HEK293T (cell line): Measurements from ENCODE around the gene SPTLC3.

ENCODE experiments used
- CTCF ChIA-PET: fragments of 350-600 bp; formaldehyde crosslinking; extraction: SDS; loops from one replicate; lab custom pipeline; 2021; ENCODE audit warnings: antibody characterized with exemption, inconsistent platforms; lab: Yijun Ruan, JAX
- POLR2A ChIA-PET: fragments of 350-600 bp; formaldehyde crosslinking; extraction: SDS; loops from one replicate; lab custom pipeline; 2020; ENCODE audit warnings: antibody characterized with exemption, inconsistent platforms; lab: Yijun Ruan, JAX
- DNase-seq: peaks from one replicate; pipeline ENCODE4 v3.0.0; 2012; ENCODE audit warnings: mixed read lengths; ENCODE audit errors: extremely low spot score
- ARNT ChIP-seq: fragments of 450-650 bp; IDR thresholded peaks from 2 replicates; pipeline ENCODE4 v1.6.1; 2017; ENCODE audit warnings: mild to moderate bottlenecking
- BHLHE40 ChIP-seq: fragments of 450-650 bp; IDR thresholded peaks from 2 replicates; pipeline ENCODE4 v1.6.1; 2016; ENCODE audit warnings: mild to moderate bottlenecking, moderate library complexity, borderline replicate concordance
- CTBP1 ChIP-seq: fragments of 450-650 bp; IDR thresholded peaks from 2 replicates; pipeline ENCODE4 v1.6.1; 2016; ENCODE audit warnings: borderline replicate concordance
- ELF4 ChIP-seq: fragments of 450-650 bp; IDR thresholded peaks from 2 replicates; pipeline ENCODE4 v1.6.1; 2017; ENCODE audit warnings: antibody characterized with exemption
- FOXA1 ChIP-seq: fragments of 450-650 bp; IDR thresholded peaks from 2 replicates; pipeline ENCODE4 v1.6.1; 2016; ENCODE audit warnings: mild to moderate bottlenecking
- FOXK2 ChIP-seq: fragments of 450-650 bp; IDR thresholded peaks from 2 replicates; pipeline ENCODE4 v1.6.1; 2016; ENCODE audit warnings: mild to moderate bottlenecking
- FOXM1 ChIP-seq: fragments of 450-650 bp; IDR thresholded peaks from 2 replicates; pipeline ENCODE4 v1.6.1; 2017; ENCODE audit warnings: mild to moderate bottlenecking, borderline replicate concordance
- HDGF ChIP-seq: fragments of 450-650 bp; IDR thresholded peaks from 2 replicates; pipeline ENCODE4 v1.6.1; 2017; ENCODE audit warnings: antibody characterized with exemption, borderline replicate concordance
- L3MBTL2 ChIP-seq: fragments of 450-650 bp; conservative IDR thresholded peaks from 2 replicates; pipeline ENCODE4 v1.6.1; 2016; ENCODE audit warnings: mild to moderate bottlenecking
- LEF1 ChIP-seq: fragments of 450-650 bp; IDR thresholded peaks from 2 replicates; pipeline ENCODE4 v1.6.1; 2017; ENCODE audit warnings: mild to moderate bottlenecking, borderline replicate concordance
- NFRKB ChIP-seq: fragments of 450-650 bp; IDR thresholded peaks from 2 replicates; pipeline ENCODE4 v1.6.1; 2016; ENCODE audit warnings: mild to moderate bottlenecking, moderate library complexity
- PKNOX1 ChIP-seq: fragments of 450-650 bp; IDR thresholded peaks from 2 replicates; pipeline ENCODE4 v1.6.1; 2016
- SP1 ChIP-seq: fragments of 450-650 bp; IDR thresholded peaks from 2 replicates; pipeline ENCODE4 v1.6.1; 2017
- SUZ12 ChIP-seq: fragments of 450-650 bp; IDR thresholded peaks from 2 replicates; pipeline ENCODE4 v1.6.1; 2016; ENCODE audit warnings: mild to moderate bottlenecking
- TARDBP ChIP-seq: fragments of 450-650 bp; IDR thresholded peaks from 2 replicates; pipeline ENCODE4 v1.6.1; 2016
- ZNF384 ChIP-seq: fragments of 450-650 bp; IDR thresholded peaks from 2 replicates; pipeline ENCODE4 v1.6.1; 2016

Gene SPTLC3

GRCh38 chr20:13059398-13060136, 50.8 kb downstream of the SPTLC3 start:
- TF ChIP-seq FOXK2 (no peak), FOXA1 (no peak), ZNF384 (no peak), SP1 (no peak), NFRKB (no peak), HDGF (no peak), ELF4 (no peak), CTBP1 (no peak)
- ChIA-PET CTCF (no interaction called here), POLR2A (no interaction called here)
- no peak for DNase-seq

DNA sequence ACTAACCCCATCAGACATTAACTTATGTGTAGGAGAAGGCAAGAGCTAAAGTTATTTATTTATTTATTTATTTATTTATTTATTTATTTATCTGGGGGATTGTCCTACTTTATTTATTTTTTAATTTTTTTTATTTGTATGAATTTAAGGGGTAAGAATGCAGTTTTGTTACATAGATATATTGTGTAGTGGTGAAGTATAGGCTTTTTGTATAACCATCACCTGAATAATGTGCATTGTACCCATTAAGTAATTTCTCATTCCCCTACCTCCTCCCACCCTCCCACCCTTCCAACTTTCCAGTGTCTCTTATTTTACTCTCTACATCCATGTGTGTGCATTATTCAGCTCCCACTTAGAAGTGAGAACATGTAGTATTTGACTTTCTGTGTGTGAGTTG, 51.6 kb downstream of the SPTLC3 start:
- POLR2A ChIA-PET: no interaction called here
- TF ChIP-seq TARDBP: no peak
- TF ChIP-seq FOXA1: no peak
- no peak for TF ChIP-seq BHLHE40
- TF ChIP-seq NFRKB: no peak
- TF ChIP-seq ZNF384: no peak
- no peak for TF ChIP-seq SP1
- TF ChIP-seq CTBP1: no peak
- TF ChIP-seq L3MBTL2: no peak
- no peak for TF ChIP-seq ELF4
- TF ChIP-seq ARNT: no peak
- no peak for DNase-seq
- CTCF ChIA-PET: interaction anchor here (0.5 kb wide), 1 partner anchor 1517 kb away, joined by 3 read pairs; no protein-coding TSS in a partner anchor

- DNase-seq: no peak
- CTCF ChIA-PET: no interaction called here
- POLR2A ChIA-PET: no interaction called here
- TF ChIP-seq CTBP1 (no peak), ZNF384 (no peak), NFRKB (no peak), FOXA1 (no peak), ELF4 (no peak), HDGF (no peak)
Measured at GRCh38 chr20:13061381-13061780, 52.6 kb downstream of the SPTLC3 start.

- CTCF ChIA-PET: no interaction called here
- no peak for TF ChIP-seq FOXK2
- TF ChIP-seq ELF4: no peak
- no peak for TF ChIP-seq ZNF384
- DNase-seq: no peak
- POLR2A ChIA-PET: no interaction called here
Measured at GRCh38 chr20:13062789-13063188, 54.0 kb downstream of the SPTLC3 start.

- no peak for TF ChIP-seq LEF1
- TF ChIP-seq ARNT: no peak
- no peak for TF ChIP-seq ZNF384
- no peak for TF ChIP-seq SUZ12
- no peak for TF ChIP-seq HDGF
- ChIA-PET POLR2A (no interaction called here), CTCF (no interaction called here)
- DNase-seq: no peak
Measured at GRCh38 chr20:13068336-13068735, 59.6 kb downstream of the SPTLC3 start.

- DNase-seq: no peak
- POLR2A ChIA-PET: no interaction called here
- TF ChIP-seq ZNF384 (no peak), NFRKB (no peak), FOXM1 (no peak), HDGF (no peak), SP1 (no peak), FOXK2 (no peak), L3MBTL2 (no peak), TARDBP (no peak), CTBP1 (no peak), SUZ12 (no peak), FOXA1 (no peak), PKNOX1 (no peak), BHLHE40 (no peak), LEF1 (no peak)
- CTCF ChIA-PET: no interaction called here
Measured at GRCh38 chr20:13081877-13082276, 73.1 kb downstream of the SPTLC3 start.

GRCh38 chr20:13082378-13082777, 73.6 kb downstream of the SPTLC3 start:
- ChIA-PET CTCF (no interaction called here), POLR2A (no interaction called here)
- no peak for DNase-seq
- no peak for TF ChIP-seq PKNOX1

DNA sequence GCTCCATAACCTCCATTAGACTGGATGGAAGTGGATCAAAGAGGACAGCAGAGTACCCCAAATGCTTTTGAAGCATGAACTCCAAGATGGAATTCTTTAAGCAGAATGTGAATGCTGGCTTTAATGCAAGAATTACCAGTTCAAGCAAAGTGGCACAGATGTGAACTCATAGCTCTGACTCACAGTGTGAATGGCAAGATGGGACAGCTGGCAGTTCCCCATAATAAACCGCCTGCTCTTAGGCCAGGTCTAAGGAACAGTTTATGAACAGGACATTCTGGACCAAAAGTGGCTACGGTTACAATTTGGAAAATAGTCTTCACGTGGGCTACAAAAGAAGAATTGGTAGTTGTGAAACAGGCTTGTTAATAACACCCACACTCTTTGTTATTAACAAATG, 76.5 kb downstream of the SPTLC3 start:
- POLR2A ChIA-PET: no interaction called here
- no peak for TF ChIP-seq SUZ12
- no peak for TF ChIP-seq L3MBTL2
- TF ChIP-seq CTBP1: no peak
- no peak for TF ChIP-seq NFRKB
- TF ChIP-seq ARNT: no peak
- no peak for TF ChIP-seq SP1
- no peak for TF ChIP-seq TARDBP
- no peak for TF ChIP-seq LEF1
- TF ChIP-seq ELF4: no peak
- CTCF ChIA-PET: no interaction called here
- DNase-seq: no peak
